ENCODE measurements around the gene TICAM1. TPM values are rescaled to one million over a fixed set of nuclear protein-coding genes. Genes with fewer than 3 reads are reported as not detected.
"Not testable (repeated sequence)": the region's sequence is repeated elsewhere in the genome, so short reads cannot be mapped to it uniquely, and the experiment has no call there.

TICAM1 gene
- total RNA-seq, 3 donors from 2014 or later = 31.4 to 41.2 (median 34.3) TPM

GRCh38 chr19:4853506-4853905 lies 22.0 kb upstream of the TICAM1 start:
- H3K9me3 Mint-ChIP-seq; ATAC-seq; H3K36me3 Mint-ChIP-seq (ENCODE audit: insufficient read depth); H3K4me3 Mint-ChIP-seq; H3K27me3 Mint-ChIP-seq (ENCODE audit: low read depth); DNase-seq; H3K4me1 Mint-ChIP-seq (ENCODE audit: low read depth): not testable (repeated sequence)

- Mint-ChIP-seq H3K9me3 (no peaks in the 10 kb centered on the region), H3K27me3 (ENCODE audit: low read depth) (no peaks in the 10 kb centered on the region), H3K36me3 (ENCODE audit: insufficient read depth) (peaks cover 2% of the 10 kb centered on the region), H3K4me1 (ENCODE audit: low read depth) (peaks cover 3% of the 10 kb centered on the region), H3K4me3 (no peak overlapping the region)
- ATAC-seq (no peak), DNase-seq (no peak)
Observed at GRCh38 chr19:4852484-4852883, 21.0 kb upstream of the TICAM1 start.

- Mint-ChIP-seq H3K27me3 (ENCODE audit: low read depth) (no peaks in the 10 kb centered on the region), H3K9me3 (no peaks in the 10 kb centered on the region), H3K36me3 (ENCODE audit: insufficient read depth) (peaks cover 2% of the 10 kb centered on the region), H3K4me3 (no peak overlapping the region), H3K4me1 (ENCODE audit: low read depth) (peaks cover 3% of the 10 kb centered on the region)
- ATAC-seq (peak; percentile 94 to 96), DNase-seq (peak; percentile 79)
Observed at GRCh38 chr19:4851551-4852290, 20.2 kb upstream of the TICAM1 start.

DNA sequence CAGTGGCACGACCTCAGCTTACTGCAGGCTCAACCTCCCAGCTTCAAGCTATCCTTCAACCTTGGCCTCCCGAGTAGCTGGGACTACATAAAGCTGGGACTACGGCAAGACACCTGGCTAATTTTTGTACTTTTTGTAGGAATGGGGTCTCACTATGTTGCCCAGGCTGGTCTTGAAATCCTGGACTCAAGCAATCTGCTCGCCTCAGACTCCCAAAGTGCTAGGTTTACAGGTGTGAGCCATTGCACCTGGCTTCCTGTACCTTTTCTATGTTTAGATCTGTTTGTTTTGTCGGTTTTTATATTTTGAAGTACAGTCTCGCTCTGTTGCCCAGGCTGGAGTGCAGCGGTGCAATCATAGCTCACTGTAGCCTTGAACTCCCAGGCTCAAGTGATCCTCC lies 17.5 kb upstream of the TICAM1 start:
- ATAC-seq = no peak
- H3K36me3 Mint-ChIP-seq (ENCODE audit: insufficient read depth) = peaks cover 2% of the 10 kb centered on the region
- DNase-seq = no peak
- H3K4me3 Mint-ChIP-seq = no peak overlapping the region
- peaks cover 3% of the 10 kb centered on the region for H3K4me1 Mint-ChIP-seq (ENCODE audit: low read depth)
- no peaks in the 10 kb centered on the region for H3K9me3 Mint-ChIP-seq
- no peaks in the 10 kb centered on the region for H3K27me3 Mint-ChIP-seq (ENCODE audit: low read depth)

DNA sequence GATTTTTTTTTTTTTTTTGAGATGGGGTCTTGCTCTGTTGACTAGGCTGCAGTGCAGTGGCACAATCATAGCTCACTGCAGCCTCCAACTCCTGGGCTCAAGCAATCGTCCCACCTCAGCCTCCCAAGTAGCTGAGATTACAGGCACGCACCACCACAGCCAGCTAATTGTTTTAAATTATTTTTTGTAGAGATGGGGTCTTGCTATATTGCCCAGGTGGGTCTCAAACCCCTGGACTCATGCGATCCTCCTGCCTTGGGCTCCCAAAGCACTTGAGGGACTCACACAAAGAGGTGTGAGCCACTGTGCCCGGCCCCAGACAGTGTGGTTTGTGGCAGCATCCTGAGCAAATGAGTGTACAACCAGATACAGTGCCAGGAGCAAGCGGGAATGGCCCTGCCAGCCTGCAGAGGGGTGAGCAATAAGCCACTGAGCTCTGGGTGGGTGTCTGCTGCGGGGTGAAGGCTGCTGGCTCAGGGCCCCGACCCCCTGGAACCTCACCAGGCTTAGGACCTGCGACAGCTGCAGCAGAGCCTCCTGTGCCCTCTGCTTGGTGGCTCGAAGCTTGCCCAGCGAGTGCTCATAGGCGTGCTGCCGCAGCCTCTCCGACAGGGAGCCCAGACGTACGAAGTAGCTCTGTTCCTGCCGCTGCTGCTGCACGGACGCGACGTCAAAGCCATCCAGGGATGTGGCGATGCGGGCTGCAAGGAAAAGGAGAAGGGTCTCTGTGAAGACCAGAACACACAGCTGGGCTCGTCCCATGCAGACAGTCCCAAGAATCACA lies 15.9 kb upstream of the TICAM1 start:
- no peak for ATAC-seq
- no peak for DNase-seq
- Mint-ChIP-seq H3K36me3 (ENCODE audit: insufficient read depth) (peaks cover 2% of the 10 kb centered on the region), H3K9me3 (no peaks in the 10 kb centered on the region), H3K27me3 (ENCODE audit: low read depth) (no peaks in the 10 kb centered on the region), H3K4me3 (no peak overlapping the region), H3K4me1 (ENCODE audit: low read depth) (peaks cover 3% of the 10 kb centered on the region)

- H3K4me3 Mint-ChIP-seq; H3K9me3 Mint-ChIP-seq; H3K27me3 Mint-ChIP-seq (ENCODE audit: low read depth); ATAC-seq; H3K4me1 Mint-ChIP-seq (ENCODE audit: low read depth); DNase-seq; H3K36me3 Mint-ChIP-seq (ENCODE audit: insufficient read depth): not testable (repeated sequence)
Observed at GRCh38 chr19:4845975-4846374, 14.5 kb upstream of the TICAM1 start.

GRCh38 chr19:4844348-4845179 lies 13.1 kb upstream of the TICAM1 start:
- Mint-ChIP-seq H3K9me3 (no peaks in the 10 kb centered on the region), H3K27me3 (ENCODE audit: low read depth) (no peaks in the 10 kb centered on the region), H3K36me3 (ENCODE audit: insufficient read depth) (peaks cover 4% of the 10 kb centered on the region), H3K4me3 (no peak overlapping the region), H3K4me1 (ENCODE audit: low read depth) (peaks cover 15% of the 10 kb centered on the region)
- DNase-seq = no peak
- ATAC-seq = no peak

GRCh38 chr19:4843647-4843965 lies 12.1 kb upstream of the TICAM1 start:
- Mint-ChIP-seq H3K4me3 (no peak overlapping the region), H3K4me1 (ENCODE audit: low read depth) (peaks cover 15% of the 10 kb centered on the region), H3K27me3 (ENCODE audit: low read depth) (no peaks in the 10 kb centered on the region), H3K9me3 (no peaks in the 10 kb centered on the region), H3K36me3 (ENCODE audit: insufficient read depth) (peaks cover 4% of the 10 kb centered on the region)
- no peak for ATAC-seq
- no peak for DNase-seq

GRCh38 chr19:4839192-4839591 lies 7.7 kb upstream of the TICAM1 start:
- no peak for ATAC-seq
- Mint-ChIP-seq H3K4me1 (ENCODE audit: low read depth) (peaks cover 18% of the 10 kb centered on the region), H3K9me3 (no peaks in the 10 kb centered on the region), H3K4me3 (no peak overlapping the region), H3K27me3 (ENCODE audit: low read depth) (no peaks in the 10 kb centered on the region), H3K36me3 (ENCODE audit: insufficient read depth) (peaks cover 4% of the 10 kb centered on the region)
- DNase-seq = no peak

- Mint-ChIP-seq H3K27me3 (ENCODE audit: low read depth) (no peaks in the 10 kb centered on the region), H3K4me1 (ENCODE audit: low read depth) (peaks cover 27% of the 10 kb centered on the region), H3K4me3 (peak overlapping the region; percentile 65), H3K36me3 (ENCODE audit: insufficient read depth) (peaks cover 3% of the 10 kb centered on the region), H3K9me3 (no peaks in the 10 kb centered on the region)
- ATAC-seq = no peak
- DNase-seq = no peak
Observed at GRCh38 chr19:4832776-4833175, 1.3 kb upstream of the TICAM1 start.

DNA sequence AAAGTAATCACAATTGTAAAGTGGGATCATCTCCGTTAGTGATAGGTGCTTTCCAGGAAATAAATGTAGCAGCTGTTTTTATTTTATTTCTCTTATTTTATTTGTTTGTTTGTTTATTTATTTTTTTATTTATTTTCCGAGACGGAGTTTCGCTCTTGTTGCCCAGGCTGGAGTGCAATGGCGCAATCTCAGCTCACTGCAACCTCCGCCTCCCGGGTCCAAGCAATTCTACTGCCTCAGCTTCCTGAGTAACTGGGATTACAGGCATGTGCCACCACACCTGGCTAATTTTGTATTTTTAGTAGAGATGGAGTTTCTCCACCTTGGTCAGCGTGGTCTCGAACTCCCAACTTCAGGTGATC lies 448 bp upstream of the TICAM1 start:
- H3K36me3 Mint-ChIP-seq (ENCODE audit: insufficient read depth); ATAC-seq; DNase-seq; H3K27me3 Mint-ChIP-seq (ENCODE audit: low read depth); H3K9me3 Mint-ChIP-seq: not testable (repeated sequence)
- Mint-ChIP-seq H3K4me1 (ENCODE audit: low read depth) (peaks cover 24% of the 10 kb centered on the region), H3K4me3 (peak overlapping the region; percentile 93)

DNA sequence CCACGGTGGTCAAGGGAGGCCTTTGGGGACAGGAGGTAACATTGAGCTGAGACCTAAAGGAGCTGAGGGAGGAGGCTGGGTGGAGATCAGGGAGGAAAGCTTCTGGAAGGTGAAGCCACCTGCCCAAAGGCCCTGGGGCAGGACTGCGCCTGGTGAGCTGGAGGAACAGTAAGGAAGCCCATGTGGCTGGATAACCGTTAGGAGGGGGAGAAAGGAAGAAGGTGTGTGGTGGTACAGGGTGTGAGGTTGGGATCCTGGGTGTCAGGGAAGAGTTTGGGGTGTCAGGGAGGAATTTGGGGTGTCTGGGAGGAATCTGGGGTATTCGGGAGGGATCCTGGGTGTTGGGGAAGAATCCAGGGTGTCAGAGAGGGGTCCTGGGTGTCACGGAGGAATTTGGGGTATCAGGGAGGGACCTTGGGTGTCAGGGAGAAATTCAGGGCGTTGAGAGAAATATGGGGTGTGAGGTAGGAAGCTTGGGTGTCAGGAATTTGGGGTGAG lies 695 bp downstream of the TICAM1 start:
- DNase-seq (no peak), ATAC-seq (no peak)
- Mint-ChIP-seq H3K4me3 (peak overlapping the region; percentile 93), H3K9me3 (no peaks in the 10 kb centered on the region), H3K27me3 (ENCODE audit: low read depth) (no peaks in the 10 kb centered on the region), H3K4me1 (ENCODE audit: low read depth) (peaks cover 24% of the 10 kb centered on the region), H3K36me3 (ENCODE audit: insufficient read depth) (peaks cover 4% of the 10 kb centered on the region)

DNA sequence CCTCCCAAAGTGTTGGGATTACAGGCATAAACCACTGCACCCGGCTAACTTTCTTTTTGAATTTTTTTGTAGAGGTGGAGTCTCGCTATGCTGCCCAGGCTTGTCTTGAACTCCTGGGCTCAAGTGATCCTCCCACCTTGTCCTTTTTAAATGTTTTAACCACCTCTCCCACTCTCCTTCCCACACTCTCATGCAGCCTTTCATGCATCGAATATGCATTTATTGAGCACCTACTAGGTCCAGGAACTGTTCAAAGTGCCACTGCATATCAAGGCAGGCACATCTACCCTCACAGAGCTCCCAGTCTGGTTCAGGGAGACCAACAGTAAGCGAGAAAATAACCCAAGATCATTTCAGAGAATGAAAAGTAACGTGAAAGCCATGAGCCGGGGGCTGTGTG lies 1.2 kb downstream of the TICAM1 start:
- Mint-ChIP-seq H3K9me3 (no peaks in the 10 kb centered on the region), H3K27me3 (ENCODE audit: low read depth) (no peaks in the 10 kb centered on the region), H3K36me3 (ENCODE audit: insufficient read depth) (peaks cover 4% of the 10 kb centered on the region), H3K4me3 (peak overlapping the region; percentile 93), H3K4me1 (ENCODE audit: low read depth) (peaks cover 24% of the 10 kb centered on the region)
- no peak for DNase-seq
- no peak for ATAC-seq

- DNase-seq (no peak), ATAC-seq (no peak)
- Mint-ChIP-seq H3K27me3 (ENCODE audit: low read depth) (no peaks in the 10 kb centered on the region), H3K4me3 (peak overlapping the region; percentile 74), H3K36me3 (ENCODE audit: insufficient read depth) (peaks cover 4% of the 10 kb centered on the region), H3K9me3 (no peaks in the 10 kb centered on the region), H3K4me1 (ENCODE audit: low read depth) (peaks cover 24% of the 10 kb centered on the region)
Observed at GRCh38 chr19:4829001-4829712, 2.4 kb downstream of the TICAM1 start.
